Measurements from ENCODE around the gene ACTN4. TPM values are rescaled to one million over a fixed set of nuclear protein-coding genes. Genes with fewer than 3 reads are reported as not detected.
A peak's percentile ranks its signal among the peaks of the same experiment; 100 is the strongest.

ACTN4 gene
- total and polyA plus RNA-seq, 2 of the 4 experiments (the other 2 are of a cell fraction), result 541 to 659 TPM

DNA sequence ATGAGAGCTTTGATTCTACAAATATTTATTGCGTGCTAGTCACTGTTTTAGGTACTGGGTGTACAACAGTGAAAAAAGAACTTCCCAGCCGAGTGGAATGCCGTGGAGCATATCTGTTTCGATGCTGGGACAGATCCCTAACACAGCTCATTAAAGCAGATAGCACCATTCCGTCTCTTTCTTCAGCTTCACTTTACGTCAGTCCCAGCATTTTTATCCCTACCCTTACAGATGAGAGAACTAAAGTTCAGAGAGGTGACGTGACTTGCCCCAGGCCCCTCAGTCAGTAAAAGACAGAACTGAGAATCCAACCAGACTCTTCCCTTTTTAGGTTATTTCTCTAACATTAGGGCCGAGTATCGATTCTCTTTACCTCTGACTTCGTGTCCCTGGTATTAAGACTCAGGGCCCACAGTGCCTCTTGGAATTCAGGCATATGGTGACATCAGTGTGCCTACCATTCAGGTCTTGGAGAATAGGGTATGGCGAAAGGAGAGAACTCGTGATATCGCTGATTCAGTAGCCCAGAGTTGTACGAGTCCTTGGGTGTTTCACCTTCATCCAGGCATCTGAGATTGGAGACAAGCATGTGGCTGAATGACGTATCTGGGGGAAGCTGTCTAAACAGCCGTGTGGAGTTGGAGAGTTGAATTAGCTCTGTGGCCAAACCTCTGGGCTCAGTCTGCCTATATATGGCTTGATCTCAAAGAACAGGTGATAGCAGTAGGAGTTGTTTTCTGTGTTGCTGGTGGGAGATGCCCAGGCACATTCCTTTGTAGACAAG lies 27.1 kb downstream of the ACTN4 start:
- no peak for TF ChIP-seq MAFK (IDR thresholded peaks at IDR 0.05; ENCODE audit: low read depth, low read length)
- no peak for TF ChIP-seq MAZ (IDR thresholded peaks at IDR 0.05; ENCODE audit: borderline replicate concordance, low read depth, low read length)
- TF ChIP-seq RAD21 (IDR thresholded peaks at IDR 0.05; ENCODE audit: low read length), result no peak
- TF ChIP-seq RCOR1 (IDR thresholded peaks at IDR 0.05; ENCODE audit: insufficient replicate concordance, low read length), result no peak
- TF ChIP-seq CEBPB (IDR thresholded peaks at IDR 0.05; ENCODE audit: low read depth, low read length), result no peak
- TF ChIP-seq RFX5 (IDR thresholded peaks at IDR 0.05; ENCODE audit: low read depth, low read length), result no peak
- peak overlapping the region; percentile 79 for H3K23ac ChIP-seq (ENCODE audit: low read depth, low read length)
- H2AFZ ChIP-seq (replicated peaks; ENCODE audit: low read length, poor library complexity), result no peak overlapping the region
- peak overlapping the region; percentile 32 for H2BK120ac ChIP-seq (ENCODE audit: low read depth, low read length)
- peak overlapping the region; percentile 85 for H3K18ac ChIP-seq (ENCODE audit: low read depth, low read length)
- H2BK5ac ChIP-seq (ENCODE audit: low read depth, low read length, poor library complexity, severe bottlenecking), result peak overlapping the region; percentile 68
- no peak overlapping the region for H3K4me3 ChIP-seq (ENCODE audit: insufficient read depth, low read depth, low read length)
- dilution Hi-C loops (cut with HindIII; ENCODE audit: low sequenced_read_pairs, unreplicated experiment) (no loop called here), in situ Hi-C loops (cut with MboI; ENCODE audit: low sequenced_read_pairs) (no loop called here), intact Hi-C loops (cut with micrococcal nuclease) (no loop called here)
- H3K27me3 ChIP-seq (ENCODE audit: control insufficient read depth, insufficient read depth, low read length), result no peaks in the 10 kb centered on the region
- peak overlapping the region; percentile 50; the same call in 1 of the 3 replicates for H2BK15ac ChIP-seq (ENCODE audit: low read depth, low read length)
- BruUV-seq (replicated peaks), result no TSS peak
- peaks cover 56% of the 10 kb centered on the region for H3K4me1 ChIP-seq (ENCODE audit: control insufficient read depth, insufficient read depth, low read length)
- peaks cover 86% of the 10 kb centered on the region for H4K20me1 ChIP-seq (ENCODE audit: insufficient read depth, low read length)
- peak overlapping the region; percentile 8 for H3K9ac ChIP-seq (ENCODE audit: low read depth, low read length)
- H3K56ac ChIP-seq (ENCODE audit: extremely low read depth, insufficient read depth, low read length), result no peak overlapping the region
- peak overlapping the region; percentile 27; the same call in 1 of the 2 replicates for H2BK20ac ChIP-seq (ENCODE audit: low read depth, low read length)
- peak overlapping the region; percentile 55; the same call in 1 of the 2 replicates for H3K27ac ChIP-seq (ENCODE audit: insufficient read depth, low read length)
- H4K5ac ChIP-seq (ENCODE audit: low read depth, low read length), result peak overlapping the region; percentile 59
- peaks cover 57% of the 10 kb centered on the region for H3K9me1 ChIP-seq (ENCODE audit: insufficient read depth, low read length)
- peak overlapping the region; percentile 71 for H3K4ac ChIP-seq (ENCODE audit: low read depth, low read length)
- ATAC-seq (ENCODE audit: low read depth) (no peak), DNase-seq (peak; percentile 49)
- peak overlapping the region; percentile 17 for H2AK9ac ChIP-seq (replicated peaks; ENCODE audit: low read depth, low read length, poor library complexity)
- peak overlapping the region; percentile 65 for H3K14ac ChIP-seq (replicated peaks; ENCODE audit: low read depth, low read length)
- H4K8ac ChIP-seq (ENCODE audit: low read depth in 2 of 2, low read length in 2 of 2), result peak overlapping the region in 1 of 2 experiments; percentile 87; a peak in 3 of 4 replicates
- peaks cover 6 to 80% of the 10 kb centered on the region in 2 experiments; a peak in 3 of 4 replicates for H3K79me1 ChIP-seq (ENCODE audit: low read depth in 1 of 2, low read length in 2 of 2)
- peak overlapping the region; percentile 94 for H2AK5ac ChIP-seq (ENCODE audit: low read depth, low read length)
- WGBS, 2 experiments (ENCODE audit: extremely low coverage in 2 of 2, insufficient read length in 1 of 2), result 66% methylated on average over 12 of the region's 16 CpGs; no CpG with 5 or more reads in 1 of the 2 experiments
- peak overlapping the region; percentile 53 for H3K4me2 ChIP-seq (ENCODE audit: low read depth, low read length)
- H3K36me3 ChIP-seq (ENCODE audit: control insufficient read depth, insufficient read depth, low read length), result peaks cover 10% of the 10 kb centered on the region
- ChIA-PET POLR2A (ENCODE audit: unreplicated experiment) (interaction anchor here (0.5 kb wide), 1 partner anchor 76 kb away, joined by 3 read pairs; no protein-coding TSS in a partner anchor), CTCF (interaction anchor here (0.5 kb wide), 1 partner anchor 103 kb away, joined by 3 read pairs; no protein-coding TSS in a partner anchor)
- no peaks in the 10 kb centered on the region for H3K9me3 ChIP-seq (ENCODE audit: control insufficient read depth, insufficient read depth, low read length)
- H4K91ac ChIP-seq (ENCODE audit: insufficient read depth, low read depth, low read length), result peak overlapping the region; percentile 23; the same call in 1 of the 2 replicates

Data from IMR-90 (cell line).